Right atrium auricular region (tissue), 2 donors: ENCODE data around the gene PDZRN3. TPM values are rescaled to one million over a fixed set of nuclear protein-coding genes. Genes with fewer than 3 reads are reported as not detected.

ENCODE experiments used
- DNase-seq: peaks from one replicate; pipeline ENCODE4 v3.0.0-alpha.2; 2019; ENCODE audit warnings: low spot score
- H3K27ac ChIP-seq, 2 donors: fragments of 200-600 bp; sonication (generic); 1 replicate in 1 of 2; 2 replicates in 1 of 2; pipeline ENCODE4 v1.5.1; 2016 to 2019
- H3K27me3 ChIP-seq, 2 donors: fragments of 200-600 bp; sonication (generic); one replicate each; pipeline versions ENCODE4 v1.5.1 to v1.6.0; 2017 to 2019
- H3K36me3 ChIP-seq: fragments of 200-600 bp; sonication (generic); one replicate; pipeline ENCODE4 v1.5.1; 2016
- H3K4me1 ChIP-seq, 2 donors: fragments of 200-600 bp; sonication (generic); one replicate each; pipeline versions ENCODE4 v1.5.1 to v1.6.0; 2017 to 2019
- H3K4me3 ChIP-seq, 2 donors: fragments of 200-600 bp; sonication (generic); 1 replicate in 1 of 2; 2 replicates in 1 of 2; pipeline ENCODE4 v1.5.1; 2017 to 2019; ENCODE audit warnings: mild to moderate bottlenecking in 1 of 2, moderate library complexity in 1 of 2
- H3K9me3 ChIP-seq, 2 donors: fragments of 200-600 bp; sonication (generic); one replicate each; pipeline ENCODE4 v1.5.1; 2019
- total RNA-seq, 2 donors: library from RNA; depleted of rRNA; stranded (reverse); fragments of >200 nt; gene quantifications; one replicate each; pipeline ENCODE4 v1.1.0, GENCODE V29; 2016
- TF ChIP-seq, protein P1 (sequence below), 2 donors: fragments of 200-600 bp; sonication (generic); IDR thresholded peaks; one replicate each; pipeline ENCODE4 v1.5.1; 2019; ENCODE audit warnings: antibody characterized with exemption in 2 of 2

The PDZRN3 gene
- total RNA-seq, 2 donors from 2014 or later: 66.8 to 87.4 TPM

DNA sequence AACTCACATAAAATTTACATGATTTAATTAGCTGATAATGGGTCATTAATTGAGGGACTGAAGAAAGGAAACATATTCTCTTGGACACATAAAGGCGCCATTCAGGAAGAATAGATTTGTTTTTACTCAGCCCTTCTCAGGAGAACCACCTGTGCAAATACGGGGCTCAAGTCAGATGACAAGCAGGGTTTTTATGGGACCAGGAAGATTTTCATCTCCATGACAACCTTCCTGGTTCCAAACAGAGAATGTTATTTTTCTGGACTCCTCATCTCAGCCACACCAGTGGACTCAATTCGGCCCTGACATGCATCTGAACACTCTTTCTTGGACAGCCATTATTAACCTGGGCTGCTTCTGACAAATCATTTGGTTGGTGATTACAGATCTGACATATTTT, 120.5 kb downstream of the PDZRN3 start:
- DNase-seq: no peak
- no peaks in the 10 kb centered on the region for H3K36me3 ChIP-seq
- TF ChIP-seq, protein P1, sequence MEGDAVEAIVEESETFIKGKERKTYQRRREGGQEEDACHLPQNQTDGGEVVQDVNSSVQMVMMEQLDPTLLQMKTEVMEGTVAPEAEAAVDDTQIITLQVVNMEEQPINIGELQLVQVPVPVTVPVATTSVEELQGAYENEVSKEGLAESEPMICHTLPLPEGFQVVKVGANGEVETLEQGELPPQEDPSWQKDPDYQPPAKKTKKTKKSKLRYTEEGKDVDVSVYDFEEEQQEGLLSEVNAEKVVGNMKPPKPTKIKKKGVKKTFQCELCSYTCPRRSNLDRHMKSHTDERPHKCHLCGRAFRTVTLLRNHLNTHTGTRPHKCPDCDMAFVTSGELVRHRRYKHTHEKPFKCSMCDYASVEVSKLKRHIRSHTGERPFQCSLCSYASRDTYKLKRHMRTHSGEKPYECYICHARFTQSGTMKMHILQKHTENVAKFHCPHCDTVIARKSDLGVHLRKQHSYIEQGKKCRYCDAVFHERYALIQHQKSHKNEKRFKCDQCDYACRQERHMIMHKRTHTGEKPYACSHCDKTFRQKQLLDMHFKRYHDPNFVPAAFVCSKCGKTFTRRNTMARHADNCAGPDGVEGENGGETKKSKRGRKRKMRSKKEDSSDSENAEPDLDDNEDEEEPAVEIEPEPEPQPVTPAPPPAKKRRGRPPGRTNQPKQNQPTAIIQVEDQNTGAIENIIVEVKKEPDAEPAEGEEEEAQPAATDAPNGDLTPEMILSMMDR (IDR thresholded peaks at IDR 0.05): no peak
- H3K27ac ChIP-seq: peak overlapping the region; percentile 44 to 74
- H3K27me3 ChIP-seq: no peaks in the 10 kb centered on the region
- peaks cover 0 to 39% of the 10 kb centered on the region in 2 donors for H3K4me1 ChIP-seq
- H3K4me3 ChIP-seq: no peak overlapping the region
- no peaks in the 10 kb centered on the region for H3K9me3 ChIP-seq

DNA sequence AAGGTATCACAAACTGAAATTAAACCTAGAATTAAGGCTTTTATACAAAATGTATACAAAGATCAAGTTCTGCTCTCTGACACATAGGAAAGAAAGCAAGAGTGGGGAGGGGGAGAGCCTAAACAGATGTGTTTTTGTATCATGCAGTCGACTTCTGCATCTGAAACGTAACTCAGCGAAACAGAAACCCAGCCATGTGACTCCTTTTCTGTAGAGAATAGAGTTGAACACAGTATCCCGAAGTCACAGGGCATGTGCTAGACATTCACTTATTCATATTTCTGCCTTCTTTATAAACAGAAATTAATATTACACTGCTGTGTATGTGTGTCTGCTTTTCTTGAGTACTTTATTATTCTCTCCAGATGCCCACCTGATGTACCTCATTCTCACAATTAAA, 121.0 kb downstream of the PDZRN3 start:
- Histone ChIP-seq H3K9me3 (no peaks in the 10 kb centered on the region), H3K4me3 (no peak overlapping the region), H3K27me3 (no peaks in the 10 kb centered on the region), H3K36me3 (no peaks in the 10 kb centered on the region), H3K4me1 (peaks cover 0 to 34% of the 10 kb centered on the region in 2 donors), H3K27ac (peak overlapping the region; percentile 44 to 74)
- TF ChIP-seq, protein P1 (IDR thresholded peaks at IDR 0.05): no peak
- DNase-seq: no peak

DNA sequence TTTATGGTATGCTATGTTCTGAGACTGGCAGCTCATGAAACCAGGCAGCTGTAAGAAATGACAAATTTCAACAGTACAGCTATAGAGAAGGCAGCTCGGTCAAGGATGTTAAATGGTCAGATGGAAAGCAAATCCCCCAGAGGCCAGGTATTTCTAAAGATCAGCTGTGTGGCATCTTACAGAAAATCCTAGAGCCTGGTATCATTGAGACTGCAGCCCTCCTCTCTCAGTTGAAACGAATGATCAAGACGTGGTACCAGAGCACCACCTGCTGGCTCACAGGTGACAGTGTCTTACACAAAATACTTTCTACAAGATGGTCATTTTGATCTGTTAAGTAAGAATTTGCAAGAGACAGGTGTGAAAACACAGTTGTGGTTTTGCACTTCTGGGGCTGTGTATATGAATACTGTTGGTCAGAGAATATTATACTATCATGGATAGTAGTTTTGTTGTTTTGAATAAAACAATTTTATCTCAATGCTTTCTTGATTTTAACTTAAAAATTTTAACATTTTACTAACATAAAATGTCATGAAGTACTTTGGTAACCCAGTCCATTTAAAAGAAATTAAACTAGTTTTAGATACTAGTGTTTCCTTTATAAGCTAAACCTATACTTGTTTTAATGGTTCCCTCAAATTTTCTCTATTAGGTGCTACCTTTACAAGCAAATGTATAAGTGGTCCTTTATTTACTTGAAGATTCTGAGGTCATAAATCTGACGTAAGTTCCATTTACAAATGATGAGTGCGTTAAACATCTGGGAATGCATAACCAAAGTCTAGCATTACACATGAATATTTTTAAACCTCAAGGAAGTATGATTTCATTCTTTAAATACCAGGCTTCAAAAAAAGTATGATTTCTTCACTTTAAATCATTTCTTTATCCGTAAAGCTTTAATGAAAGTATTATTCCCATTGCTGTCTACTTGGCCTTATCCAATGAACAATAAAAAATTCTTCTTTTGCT, 121.8 kb downstream of the PDZRN3 start:
- peak; percentile 66 for DNase-seq
- TF ChIP-seq, protein P1 (IDR thresholded peaks at IDR 0.05): peak; percentile 56 to 83
- Histone ChIP-seq H3K27ac (peak overlapping the region; percentile 44 to 74), H3K36me3 (no peaks in the 10 kb centered on the region), H3K4me3 (no peak overlapping the region), H3K4me1 (peaks cover 0 to 26% of the 10 kb centered on the region in 2 donors), H3K27me3 (no peaks in the 10 kb centered on the region), H3K9me3 (no peaks in the 10 kb centered on the region)

DNA sequence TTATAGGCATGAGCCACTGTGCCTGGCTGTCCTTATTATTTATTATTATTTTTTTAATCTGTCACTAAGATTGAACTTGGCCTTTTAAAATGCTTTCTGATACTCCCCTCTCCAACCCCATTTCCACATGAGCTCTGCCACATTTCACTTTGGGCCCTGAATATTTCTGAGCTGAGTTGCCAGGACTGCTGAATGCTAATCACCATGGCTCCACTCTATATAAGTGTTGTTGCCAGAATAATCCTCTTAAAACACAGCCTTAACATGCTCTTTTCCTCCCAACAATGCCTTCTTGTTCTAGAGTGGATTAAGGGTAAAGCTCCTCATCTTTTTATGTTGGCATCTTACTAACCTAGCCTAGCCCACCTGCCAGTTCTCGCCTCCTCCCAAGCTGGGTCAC, 124.4 kb downstream of the PDZRN3 start:
- H3K27ac ChIP-seq: no peak overlapping the region
- TF ChIP-seq, protein P1 (IDR thresholded peaks at IDR 0.05): no peak
- DNase-seq: no peak

DNA sequence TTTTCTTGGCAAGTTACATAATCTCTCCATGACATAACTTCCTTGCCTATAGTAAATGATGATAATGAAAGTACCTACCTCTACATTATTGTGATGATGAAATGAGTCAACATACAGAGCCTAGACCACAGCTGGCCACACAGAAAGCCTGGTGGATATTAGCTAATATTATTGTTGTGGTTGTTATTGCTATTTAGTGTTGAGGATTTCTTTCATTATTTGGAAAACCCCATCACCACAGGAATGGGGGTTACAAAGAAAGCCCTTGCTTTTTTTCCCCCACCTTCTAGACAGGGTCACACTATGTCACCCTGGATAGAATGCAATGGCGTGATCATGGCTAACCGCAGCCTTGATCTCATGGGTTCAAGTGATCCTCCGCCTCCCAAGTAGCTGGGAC, 125.0 kb downstream of the PDZRN3 start:
- peak overlapping the region; percentile 31 to 68 for H3K27ac ChIP-seq
- H3K4me3 ChIP-seq: no peak overlapping the region
- no peaks in the 10 kb centered on the region for H3K36me3 ChIP-seq
- no peak for DNase-seq
- H3K9me3 ChIP-seq: no peaks in the 10 kb centered on the region
- H3K4me1 ChIP-seq: peaks cover 0 to 23% of the 10 kb centered on the region in 2 donors
- no peaks in the 10 kb centered on the region for H3K27me3 ChIP-seq
- TF ChIP-seq, protein P1 (IDR thresholded peaks at IDR 0.05): no peak

More for the DNA sequence above, 124.4 kb downstream of the PDZRN3 start:
- no peaks in the 10 kb centered on the region for H3K9me3 ChIP-seq
- no peak overlapping the region for H3K4me3 ChIP-seq
- no peaks in the 10 kb centered on the region for H3K36me3 ChIP-seq
- H3K4me1 ChIP-seq: peaks cover 0 to 26% of the 10 kb centered on the region in 2 donors
- no peaks in the 10 kb centered on the region for H3K27me3 ChIP-seq
